ENCODE results near the gene ALDH1L1.

- TF ChIP-seq, protein P1, sequence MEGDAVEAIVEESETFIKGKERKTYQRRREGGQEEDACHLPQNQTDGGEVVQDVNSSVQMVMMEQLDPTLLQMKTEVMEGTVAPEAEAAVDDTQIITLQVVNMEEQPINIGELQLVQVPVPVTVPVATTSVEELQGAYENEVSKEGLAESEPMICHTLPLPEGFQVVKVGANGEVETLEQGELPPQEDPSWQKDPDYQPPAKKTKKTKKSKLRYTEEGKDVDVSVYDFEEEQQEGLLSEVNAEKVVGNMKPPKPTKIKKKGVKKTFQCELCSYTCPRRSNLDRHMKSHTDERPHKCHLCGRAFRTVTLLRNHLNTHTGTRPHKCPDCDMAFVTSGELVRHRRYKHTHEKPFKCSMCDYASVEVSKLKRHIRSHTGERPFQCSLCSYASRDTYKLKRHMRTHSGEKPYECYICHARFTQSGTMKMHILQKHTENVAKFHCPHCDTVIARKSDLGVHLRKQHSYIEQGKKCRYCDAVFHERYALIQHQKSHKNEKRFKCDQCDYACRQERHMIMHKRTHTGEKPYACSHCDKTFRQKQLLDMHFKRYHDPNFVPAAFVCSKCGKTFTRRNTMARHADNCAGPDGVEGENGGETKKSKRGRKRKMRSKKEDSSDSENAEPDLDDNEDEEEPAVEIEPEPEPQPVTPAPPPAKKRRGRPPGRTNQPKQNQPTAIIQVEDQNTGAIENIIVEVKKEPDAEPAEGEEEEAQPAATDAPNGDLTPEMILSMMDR (conservative IDR thresholded peaks at IDR 0.05; ENCODE audit: low read depth, low read length) = no peak
- TF ChIP-seq, protein P2, sequence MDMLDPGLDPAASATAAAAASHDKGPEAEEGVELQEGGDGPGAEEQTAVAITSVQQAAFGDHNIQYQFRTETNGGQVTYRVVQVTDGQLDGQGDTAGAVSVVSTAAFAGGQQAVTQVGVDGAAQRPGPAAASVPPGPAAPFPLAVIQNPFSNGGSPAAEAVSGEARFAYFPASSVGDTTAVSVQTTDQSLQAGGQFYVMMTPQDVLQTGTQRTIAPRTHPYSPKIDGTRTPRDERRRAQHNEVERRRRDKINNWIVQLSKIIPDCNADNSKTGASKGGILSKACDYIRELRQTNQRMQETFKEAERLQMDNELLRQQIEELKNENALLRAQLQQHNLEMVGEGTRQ (IDR thresholded peaks at IDR 0.05; ENCODE audit: low read depth, low read length) = no peak
- TF ChIP-seq POLR2A (IDR thresholded peaks at IDR 0.05; ENCODE audit: low read depth, low read length) (no peak), RAD21 (IDR thresholded peaks at IDR 0.05; ENCODE audit: low read length) (no peak)
Observed at GRCh38 chr3:126078866-126079265, 101.5 kb downstream of the ALDH1L1 start.
